ENCODE measurements around the gene PARP4.

- TF ChIP-seq CTCF (IDR thresholded peaks at IDR 0.05) (no peak), POLR2A (IDR thresholded peaks at IDR 0.05) (no peak)
Measured at GRCh38 chr13:24503379-24503696, 9.2 kb downstream of the PARP4 start.

Data from right lobe of liver (tissue), 4 donors.